WERI-Rb-1 (cell line): Measurements from ENCODE around the gene TPRG1L.

ENCODE experiments used
- DNase-seq: peaks from one replicate; pipeline ENCODE4 v3.0.0-alpha.2; 2020
- H3K27ac ChIP-seq: fragments of 250-450 bp; sonication (Bioruptor Pico); 2 replicates; pipeline ENCODE4 v1.5.1; 2020; ENCODE audit warnings: mild to moderate bottlenecking, moderate library complexity
- H3K27me3 ChIP-seq: fragments of 250-450 bp; sonication (Bioruptor Pico); 2 replicates; pipeline ENCODE4 v1.5.1; 2021; ENCODE audit warnings: mild to moderate bottlenecking, low read depth, moderate library complexity; ENCODE audit not compliant: insufficient read depth, severe bottlenecking
- H3K36me3 ChIP-seq: fragments of 250-450 bp; sonication (Bioruptor Pico); 2 replicates; pipeline ENCODE4 v1.5.1; 2020; ENCODE audit warnings: mild to moderate bottlenecking, moderate library complexity
- H3K4me3 ChIP-seq: 2 replicates; pipeline ENCODE4 v1.5.1; 2011; ENCODE audit warnings: low read depth, mild to moderate bottlenecking, control low read depth, low read length
- H3K9me3 ChIP-seq: fragments of 250-450 bp; sonication (Bioruptor Pico); 2 replicates; pipeline ENCODE4 v1.5.1; 2021; ENCODE audit warnings: mild to moderate bottlenecking, moderate library complexity; ENCODE audit not compliant: severe bottlenecking
- CTCF ChIP-seq: IDR thresholded peaks from 2 replicates; pipeline ENCODE4 v1.5.1; 2011; ENCODE audit warnings: low read depth, mild to moderate bottlenecking, control low read depth, inconsistent platforms, low read length

Gene TPRG1L

GRCh38 chr1:3627515-3628253 is 2.9 kb downstream of the TPRG1L start:
- H3K36me3 ChIP-seq = peaks cover 40% of the 10 kb centered on the region

GRCh38 chr1:3628445-3628844 is 3.6 kb downstream of the TPRG1L start:
- Histone ChIP-seq H3K9me3 (no peaks in the 10 kb centered on the region), H3K27ac (no peak overlapping the region), H3K27me3 (no peaks in the 10 kb centered on the region), H3K36me3 (peaks cover 45% of the 10 kb centered on the region), H3K4me3 (no peak overlapping the region)
- DNase-seq = no peak
- TF ChIP-seq CTCF = no peak

More at GRCh38 chr1:3627515-3628253, 2.9 kb downstream of the TPRG1L start:
- H3K9me3 ChIP-seq = no peaks in the 10 kb centered on the region
- no peak for DNase-seq
- H3K4me3 ChIP-seq = no peak overlapping the region
- no peaks in the 10 kb centered on the region for H3K27me3 ChIP-seq
- no peak overlapping the region for H3K27ac ChIP-seq
- no peak for TF ChIP-seq CTCF

GRCh38 chr1:3629561-3630160 is 4.8 kb downstream of the TPRG1L start:
- DNase-seq = no peak
- Histone ChIP-seq H3K36me3 (peaks cover 58% of the 10 kb centered on the region), H3K4me3 (no peak overlapping the region), H3K27me3 (no peaks in the 10 kb centered on the region), H3K9me3 (no peaks in the 10 kb centered on the region), H3K27ac (no peak overlapping the region)
- TF ChIP-seq CTCF = no peak

DNA sequence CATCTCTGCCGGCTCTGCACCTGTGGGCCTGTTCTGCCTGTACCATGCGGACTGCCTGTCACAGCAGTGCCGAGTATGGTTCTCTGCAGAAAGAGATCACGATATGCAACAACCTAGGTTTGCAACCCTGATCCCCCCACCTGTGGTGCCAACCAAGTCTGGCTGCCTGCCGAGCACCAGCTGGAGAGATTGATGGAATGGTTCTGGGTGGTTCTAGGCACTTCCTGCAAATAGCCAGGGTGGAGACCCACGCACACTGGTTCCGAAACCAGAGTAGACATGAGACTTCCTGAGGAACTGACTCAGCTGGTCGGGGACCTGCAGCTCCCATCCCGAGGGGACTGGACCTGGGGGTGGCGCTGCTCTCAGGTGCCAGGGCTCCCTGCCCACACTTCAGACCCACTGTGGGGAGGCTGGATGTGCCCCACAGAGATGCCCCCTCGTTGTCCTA is 5.4 kb downstream of the TPRG1L start:
- Histone ChIP-seq H3K36me3 (peaks cover 63% of the 10 kb centered on the region), H3K4me3 (no peak overlapping the region), H3K27me3 (no peaks in the 10 kb centered on the region), H3K9me3 (no peaks in the 10 kb centered on the region), H3K27ac (peak overlapping the region; percentile 81)
- no peak for DNase-seq
- no peak for TF ChIP-seq CTCF

DNA sequence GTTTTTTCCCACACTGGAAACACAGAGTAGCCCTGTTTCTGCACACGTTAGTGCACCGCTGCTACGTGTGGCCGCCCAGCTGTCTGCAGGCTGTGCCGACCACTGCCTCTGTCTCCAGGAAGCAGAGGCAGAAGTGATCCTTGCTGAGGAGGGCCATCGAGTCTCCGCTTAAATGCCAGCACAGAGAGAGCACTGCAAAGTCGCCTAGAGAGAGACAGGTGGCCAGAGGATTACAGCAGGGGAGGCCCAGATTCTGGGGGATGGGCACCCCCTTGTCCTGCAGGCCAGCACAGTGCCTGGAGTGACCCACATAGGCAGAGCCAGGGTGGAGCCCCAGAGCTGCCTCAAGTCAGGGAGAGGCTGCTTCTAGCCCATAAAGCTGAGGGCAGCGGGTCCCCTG is 6.1 kb downstream of the TPRG1L start:
- Histone ChIP-seq H3K36me3 (peaks cover 70% of the 10 kb centered on the region), H3K27ac (peak overlapping the region; percentile 81), H3K27me3 (no peaks in the 10 kb centered on the region), H3K4me3 (no peak overlapping the region), H3K9me3 (no peaks in the 10 kb centered on the region)
- TF ChIP-seq CTCF = no peak
- peak; percentile 88 for DNase-seq
